ENCODE data around the gene LCE6A. TPM values are rescaled to one million over a fixed set of nuclear protein-coding genes. Genes with fewer than 3 reads are reported as not detected.

LCE6A gene
- total RNA-seq, 1 donor from 2014 or later = not detected

DNA sequence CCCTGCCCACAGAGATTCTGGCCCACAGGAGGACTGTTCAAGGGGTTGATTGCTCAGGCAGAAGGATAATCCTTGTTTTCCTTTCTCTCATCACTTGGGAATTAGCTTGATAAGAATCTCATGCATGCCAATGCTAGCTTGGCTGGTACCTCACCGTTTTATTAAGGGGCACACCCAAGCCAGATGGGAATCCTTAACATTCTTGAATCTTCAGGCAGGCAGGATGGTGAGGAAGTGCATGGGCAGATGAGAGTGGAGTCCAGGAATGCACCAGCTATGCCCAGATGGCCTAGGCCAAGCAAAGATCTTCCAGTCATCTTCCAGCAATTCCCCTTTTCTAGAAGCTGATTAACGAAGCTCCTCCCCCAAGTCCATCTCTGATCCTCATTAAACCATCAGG is 13.0 kb downstream of the LCE6A start:
- Mint-ChIP-seq H3K27me3 (no peaks in the 10 kb centered on the region), H3K36me3 (no peaks in the 10 kb centered on the region), H3K9me3 (peaks cover 4% of the 10 kb centered on the region), H3K4me1 (ENCODE audit: unreplicated experiment) (no peaks in the 10 kb centered on the region), H3K27ac (no peak overlapping the region), H3K4me3 (no peak overlapping the region)
- no peak for DNase-seq (ENCODE audit: extremely low spot score, unreplicated experiment)
- TF ChIP-seq CTCF (conservative IDR thresholded peaks at IDR 0.05) = no peak

GRCh38 chr1:152858062-152858461 is 15.4 kb downstream of the LCE6A start:
- peaks cover 4% of the 10 kb centered on the region for H3K9me3 Mint-ChIP-seq
- H3K27ac Mint-ChIP-seq = no peak overlapping the region
- H3K27me3 Mint-ChIP-seq = no peaks in the 10 kb centered on the region
- H3K4me1 Mint-ChIP-seq (ENCODE audit: unreplicated experiment) = no peaks in the 10 kb centered on the region
- no peak for DNase-seq (ENCODE audit: extremely low spot score, unreplicated experiment)
- no peak for TF ChIP-seq CTCF (conservative IDR thresholded peaks at IDR 0.05)
- no peak overlapping the region for H3K4me3 Mint-ChIP-seq
- no peaks in the 10 kb centered on the region for H3K36me3 Mint-ChIP-seq

- Mint-ChIP-seq H3K27ac (no peak within 1 kb of the TSS), H3K4me1 (ENCODE audit: unreplicated experiment) (no peaks in the 10 kb centered on the region), H3K36me3 (no peaks in the 10 kb centered on the region), H3K9me3 (no peaks in the 10 kb centered on the region), H3K4me3 (no peak within 1 kb of the TSS), H3K27me3 (no peaks in the 10 kb centered on the region)
- no peak for DNase-seq (ENCODE audit: extremely low spot score, unreplicated experiment)
- no peak for TF ChIP-seq CTCF (conservative IDR thresholded peaks at IDR 0.05)
Observed at GRCh38 chr1:152859696-152860095, 17.0 kb downstream of the LCE6A start, which contains the start of gene LCE7A. TSS of gene LCE7A (plus strand) at chr1:152859996. CDS start at chr1:152860698, 702 bp downstream.

- H3K27me3 Mint-ChIP-seq = no peaks in the 10 kb centered on the region
- H3K4me3 Mint-ChIP-seq = no peak overlapping the region
- DNase-seq (ENCODE audit: extremely low spot score, unreplicated experiment) = no peak
- no peaks in the 10 kb centered on the region for H3K9me3 Mint-ChIP-seq
- H3K4me1 Mint-ChIP-seq (ENCODE audit: unreplicated experiment) = no peaks in the 10 kb centered on the region
- no peaks in the 10 kb centered on the region for H3K36me3 Mint-ChIP-seq
- no peak overlapping the region for H3K27ac Mint-ChIP-seq
- TF ChIP-seq CTCF (conservative IDR thresholded peaks at IDR 0.05) = no peak
Observed at GRCh38 chr1:152860129-152860528, 17.5 kb downstream of the LCE6A start.

DNA sequence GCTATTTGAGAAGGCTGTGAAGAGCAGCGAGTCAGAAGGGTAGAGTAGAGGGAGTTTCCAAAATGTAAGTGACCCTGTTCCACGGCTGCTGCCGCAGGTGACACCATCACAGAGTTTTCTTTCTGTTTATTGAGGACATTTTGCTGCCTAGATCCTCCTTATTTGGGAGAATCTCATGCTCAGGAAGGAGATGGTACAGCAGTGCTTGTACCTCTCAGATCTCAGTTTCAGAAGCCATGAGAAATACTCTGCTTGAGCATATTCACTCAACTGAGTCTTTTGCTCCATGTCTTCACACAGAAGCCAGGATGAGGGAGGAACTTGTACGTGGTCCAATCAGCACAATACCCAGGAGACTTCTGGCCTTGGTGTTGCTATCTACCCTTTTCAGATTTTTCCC is 18.7 kb downstream of the LCE6A start:
- H3K9me3 Mint-ChIP-seq = no peaks in the 10 kb centered on the region
- H3K27ac Mint-ChIP-seq = no peak overlapping the region

More for the DNA sequence above, 18.7 kb downstream of the LCE6A start:
- no peak overlapping the region for H3K4me3 Mint-ChIP-seq
- no peak for DNase-seq (ENCODE audit: extremely low spot score, unreplicated experiment)
- H3K27me3 Mint-ChIP-seq = no peaks in the 10 kb centered on the region
- H3K36me3 Mint-ChIP-seq = no peaks in the 10 kb centered on the region
- no peaks in the 10 kb centered on the region for H3K4me1 Mint-ChIP-seq (ENCODE audit: unreplicated experiment)
- no peak for TF ChIP-seq CTCF (conservative IDR thresholded peaks at IDR 0.05)
